HG02759 (cell line): ENCODE data around the gene TMEM175.

ENCODE experiments used
- ATAC-seq: cut with Tn5 transposase; IDR thresholded peaks from one replicate; pipeline ENCODE4 v1.9.1; 2021; ENCODE audit warnings: mild to moderate bottlenecking, moderate library complexity; ENCODE audit not compliant: unreplicated experiment

Gene TMEM175

DNA sequence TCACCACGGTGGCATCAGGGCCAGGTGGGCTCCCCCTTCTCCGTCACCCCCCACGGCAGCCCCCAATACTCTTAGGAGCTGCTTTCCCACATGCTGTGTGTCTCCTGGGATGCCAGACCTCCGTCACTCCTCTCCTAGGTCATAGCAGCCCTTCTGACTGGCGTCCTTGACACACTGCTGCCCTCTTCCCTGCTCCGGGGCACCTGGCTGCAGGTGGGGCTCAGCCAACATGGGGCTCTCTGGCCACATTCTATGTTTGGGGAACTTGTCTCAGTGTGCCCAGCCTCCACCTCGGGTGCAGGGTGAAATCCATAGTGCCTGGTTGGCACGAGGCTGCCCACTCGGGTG lies 13.8 kb downstream of the TMEM175 start:
- ATAC-seq = no peak

DNA sequence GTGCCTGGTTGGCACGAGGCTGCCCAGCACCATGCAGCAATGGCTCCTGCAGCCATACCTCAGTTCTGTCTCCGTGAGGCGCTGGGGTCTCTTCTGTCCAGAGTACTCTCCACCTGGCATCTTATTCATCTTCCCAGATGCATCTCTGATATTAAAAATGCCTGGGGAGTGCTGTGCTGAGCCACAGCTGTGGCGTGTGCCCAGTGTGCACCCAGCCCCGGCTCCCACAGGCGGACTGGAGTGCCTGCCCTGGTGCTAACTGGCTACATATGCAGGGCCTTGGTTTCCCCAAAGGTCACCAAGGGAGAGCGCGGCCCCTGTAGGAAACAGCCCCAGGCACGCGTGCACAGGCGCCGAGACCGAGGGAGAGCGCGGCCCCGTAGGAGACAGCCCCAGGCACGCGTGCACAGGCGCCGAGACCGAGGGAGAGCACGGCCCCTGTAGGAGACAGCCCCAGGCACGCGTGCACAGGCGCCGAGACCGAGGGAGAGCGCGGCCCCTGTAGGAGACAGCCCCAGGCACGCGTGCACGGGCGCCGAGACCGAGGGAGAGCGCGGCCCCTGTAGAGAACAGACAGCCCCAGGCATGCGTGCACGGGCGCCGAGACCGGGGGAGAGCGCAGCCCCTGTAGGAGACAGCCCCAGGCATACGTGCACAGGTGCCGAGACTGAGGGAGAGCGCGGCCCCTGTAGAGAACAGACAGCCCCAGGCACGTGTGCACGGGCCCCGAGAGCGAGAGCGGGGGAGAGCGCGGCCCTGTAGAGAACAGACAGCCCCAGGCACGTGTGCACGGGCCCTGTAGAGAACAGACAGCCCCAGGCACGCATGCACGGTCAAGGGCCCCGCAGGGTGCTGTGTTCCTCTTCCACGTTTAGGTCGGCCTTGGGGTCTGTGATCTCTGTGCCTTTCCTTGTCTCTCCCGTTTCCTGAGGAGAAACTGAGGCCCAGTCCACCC lies 14.5 kb downstream of the TMEM175 start:
- ATAC-seq = no peak

DNA sequence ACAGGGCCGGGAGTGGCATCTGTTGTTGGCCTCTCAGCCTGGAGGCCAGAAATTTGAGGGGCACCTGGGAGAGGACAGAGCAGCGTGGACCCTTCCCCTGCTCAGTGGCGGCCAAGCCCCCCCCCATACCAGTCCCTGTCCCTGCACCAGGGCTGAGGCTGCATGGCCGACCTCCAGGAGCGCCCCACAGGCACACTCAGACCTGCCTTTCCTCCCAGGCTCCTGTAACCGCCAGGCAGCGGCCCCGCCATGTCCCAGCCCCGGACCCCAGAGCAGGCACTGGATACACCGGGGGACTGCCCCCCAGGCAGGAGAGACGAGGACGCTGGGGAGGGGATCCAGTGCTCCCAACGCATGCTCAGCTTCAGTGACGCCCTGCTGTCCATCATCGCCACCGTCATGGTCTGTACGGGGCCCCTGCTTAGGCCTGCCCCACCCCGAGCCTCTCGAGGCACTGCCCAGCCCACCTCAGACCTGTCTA lies 15.3 kb downstream of the TMEM175 start:
- no peak for ATAC-seq

DNA sequence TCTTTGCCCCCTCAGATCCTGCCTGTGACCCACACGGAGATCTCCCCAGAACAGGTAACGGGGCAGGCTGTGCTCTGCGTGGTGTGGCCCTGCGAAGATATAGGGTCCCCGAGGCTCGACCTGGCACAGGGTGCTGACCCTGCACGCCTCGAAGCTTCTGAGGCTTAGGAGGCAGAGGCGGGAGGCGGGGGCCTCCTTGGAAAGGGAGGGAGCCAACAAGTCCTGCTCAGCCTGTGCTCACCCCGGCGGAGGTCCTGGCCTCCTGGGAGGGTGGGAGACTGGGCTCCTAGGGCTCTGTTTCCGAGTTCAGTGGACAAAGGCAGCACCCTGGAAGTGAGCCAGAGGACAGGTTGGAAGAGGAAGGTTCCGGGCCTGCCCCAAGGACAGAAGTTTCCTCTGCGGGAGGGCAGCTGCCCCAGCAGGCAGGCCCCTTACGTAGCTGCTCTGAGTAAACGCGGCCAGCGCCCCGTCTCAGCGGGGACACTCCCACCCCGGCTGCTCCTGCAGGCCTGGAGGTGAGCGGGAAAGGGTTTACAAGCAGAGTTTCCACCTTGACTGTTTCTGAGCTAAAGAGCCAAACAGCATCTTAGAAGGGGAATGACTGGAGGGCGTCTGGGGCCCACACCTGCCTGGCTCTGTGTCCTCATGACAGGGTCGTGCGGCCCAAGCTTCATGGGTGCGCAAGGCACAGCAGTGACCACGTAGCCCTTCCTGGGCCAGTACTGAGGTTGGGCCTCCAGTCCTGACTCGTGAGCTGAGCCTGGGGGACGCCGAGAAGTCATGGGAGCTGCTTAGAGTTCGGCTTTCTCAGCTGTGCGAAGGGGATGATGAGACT lies 16.1 kb downstream of the TMEM175 start:
- ATAC-seq = no peak

DNA sequence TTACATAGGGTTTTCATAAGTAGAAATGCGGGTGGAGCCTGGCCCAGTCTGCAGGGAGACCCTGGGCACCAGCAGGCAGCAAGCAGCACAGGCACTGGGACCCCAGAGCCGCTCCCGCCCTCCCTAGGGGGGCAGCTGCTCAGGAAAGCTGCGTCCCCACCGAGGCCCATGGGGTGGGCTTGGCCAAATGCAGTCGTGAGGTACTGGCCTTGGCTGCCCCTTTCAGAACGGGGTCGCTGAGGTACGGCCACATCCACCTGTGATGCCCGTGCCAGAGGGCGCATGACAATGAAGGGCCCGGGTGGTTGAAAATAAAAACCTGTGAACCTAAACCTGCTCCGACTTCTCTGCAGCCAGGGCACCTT lies 16.7 kb downstream of the TMEM175 start:
- ATAC-seq = no peak

DNA sequence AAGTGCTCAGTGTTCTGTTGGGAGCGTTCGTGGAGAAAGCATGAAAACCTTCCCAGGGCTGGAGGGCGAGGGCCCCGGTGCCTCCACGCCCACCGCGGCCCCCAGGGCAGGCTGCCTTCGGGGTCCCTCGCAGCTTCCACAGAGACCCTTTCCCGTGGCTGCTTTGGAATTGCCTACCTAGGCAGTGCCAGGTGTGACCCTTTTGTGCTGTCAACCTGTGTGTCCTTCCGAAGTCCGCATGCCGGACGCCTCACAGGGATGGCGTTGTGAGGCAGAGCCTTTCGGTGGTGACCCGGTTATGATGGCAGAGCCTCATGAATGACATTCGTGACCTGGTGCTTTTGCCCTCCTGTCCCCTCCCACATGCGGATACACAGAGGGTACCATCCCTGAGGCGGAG lies 17.4 kb downstream of the TMEM175 start:
- ATAC-seq = no peak

DNA sequence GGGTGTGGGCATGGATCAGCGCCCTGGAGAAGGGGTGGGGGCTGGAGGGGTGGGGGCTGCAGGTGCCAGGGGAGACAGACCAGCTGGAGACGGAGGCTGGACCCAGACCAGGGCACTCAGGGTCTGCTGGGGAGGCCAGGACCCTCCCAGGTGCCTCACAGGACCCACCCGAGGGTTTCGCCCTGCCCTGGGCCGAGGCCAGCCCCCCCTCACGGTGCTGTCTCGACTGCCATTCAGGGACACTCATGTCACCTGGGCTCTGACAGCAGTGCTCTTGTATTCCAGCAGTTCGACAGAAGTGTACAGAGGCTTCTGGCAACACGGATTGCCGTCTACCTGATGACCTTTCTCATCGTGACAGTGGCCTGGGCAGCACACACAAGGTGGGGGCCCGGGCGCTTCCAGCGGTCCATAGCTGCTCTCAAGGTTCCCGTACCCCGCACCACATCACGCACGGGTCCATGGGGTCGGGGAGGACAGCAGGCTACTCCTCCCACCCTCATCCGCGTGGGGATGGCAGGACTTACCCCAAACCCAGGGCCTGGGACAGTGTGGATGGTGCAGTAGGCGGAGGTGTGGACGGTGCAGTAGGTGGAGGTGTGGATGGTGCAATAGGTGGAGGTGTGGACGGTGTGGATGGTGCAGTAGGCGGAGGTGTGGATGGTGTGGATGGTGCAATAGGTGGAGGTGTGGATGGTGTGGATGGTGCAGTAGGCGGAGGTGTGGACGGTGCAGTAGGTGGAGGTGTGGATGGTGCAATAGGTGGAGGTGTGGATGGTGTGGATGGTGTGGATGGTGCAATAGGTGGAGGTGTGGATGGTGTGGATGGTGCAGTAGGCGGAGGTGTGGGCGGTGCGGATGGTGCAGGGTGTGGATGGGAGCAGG lies 18.1 kb downstream of the TMEM175 start:
- no peak for ATAC-seq

DNA sequence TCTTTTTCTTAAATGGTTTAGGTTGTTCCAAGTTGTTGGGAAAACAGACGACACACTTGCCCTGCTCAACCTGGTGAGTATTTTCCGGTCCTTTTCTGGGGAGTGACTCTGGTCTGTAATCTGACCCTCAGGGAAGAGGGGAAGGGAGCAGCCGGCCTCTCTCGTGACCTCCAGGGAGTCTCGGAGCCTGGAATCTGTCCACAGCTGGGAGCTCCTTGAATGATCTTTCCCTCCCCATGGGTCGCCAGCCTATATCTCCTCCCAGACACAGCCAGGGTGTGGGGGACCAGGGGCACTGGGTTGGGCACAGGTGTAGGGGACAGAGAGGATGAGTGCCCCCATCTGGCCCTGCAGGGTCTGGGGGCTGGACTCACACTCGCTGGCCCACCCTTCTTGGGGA lies 18.9 kb downstream of the TMEM175 start:
- ATAC-seq = no peak

DNA sequence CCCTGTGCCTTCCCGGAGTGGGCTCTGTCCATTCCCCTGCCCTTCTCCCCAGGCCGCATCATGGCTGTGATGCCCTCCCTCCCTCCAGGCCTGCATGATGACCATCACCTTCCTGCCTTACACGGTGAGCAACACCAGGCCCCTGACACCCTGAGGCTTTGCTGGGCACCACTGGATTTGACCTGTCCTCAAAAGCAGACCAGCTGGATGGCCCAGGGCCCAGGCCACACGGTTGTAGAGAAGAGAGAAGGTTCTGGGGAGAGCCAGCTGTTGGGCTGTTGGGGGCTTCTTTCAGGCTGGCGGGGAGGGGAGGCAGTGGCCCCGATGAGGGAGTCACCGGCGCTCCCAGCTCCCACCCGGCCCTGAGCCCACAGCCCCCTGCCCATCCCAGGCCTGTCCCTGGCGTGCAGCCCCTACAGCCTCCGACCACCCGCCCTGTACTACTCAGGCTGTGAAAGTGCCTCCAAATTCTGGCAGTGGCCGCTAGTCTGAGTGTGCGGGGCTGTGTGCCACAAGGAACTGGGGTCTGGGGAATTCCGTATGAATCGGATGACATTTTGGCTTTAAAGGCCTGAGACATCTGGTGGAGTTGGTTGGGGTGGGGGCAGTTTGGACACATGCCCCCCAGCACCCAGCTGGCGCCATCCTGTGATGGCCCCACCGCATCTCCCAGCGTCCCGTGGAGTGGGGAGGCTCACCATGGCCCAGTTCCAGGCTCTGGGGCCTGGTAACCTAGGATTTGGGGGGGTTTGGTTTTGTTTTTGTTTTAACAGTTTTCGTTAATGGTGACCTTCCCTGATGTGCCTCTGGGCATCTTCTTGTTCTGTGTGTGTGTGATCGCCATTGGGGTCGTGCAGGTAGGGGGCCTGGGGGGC lies 19.6 kb downstream of the TMEM175 start:
- no peak for ATAC-seq

DNA sequence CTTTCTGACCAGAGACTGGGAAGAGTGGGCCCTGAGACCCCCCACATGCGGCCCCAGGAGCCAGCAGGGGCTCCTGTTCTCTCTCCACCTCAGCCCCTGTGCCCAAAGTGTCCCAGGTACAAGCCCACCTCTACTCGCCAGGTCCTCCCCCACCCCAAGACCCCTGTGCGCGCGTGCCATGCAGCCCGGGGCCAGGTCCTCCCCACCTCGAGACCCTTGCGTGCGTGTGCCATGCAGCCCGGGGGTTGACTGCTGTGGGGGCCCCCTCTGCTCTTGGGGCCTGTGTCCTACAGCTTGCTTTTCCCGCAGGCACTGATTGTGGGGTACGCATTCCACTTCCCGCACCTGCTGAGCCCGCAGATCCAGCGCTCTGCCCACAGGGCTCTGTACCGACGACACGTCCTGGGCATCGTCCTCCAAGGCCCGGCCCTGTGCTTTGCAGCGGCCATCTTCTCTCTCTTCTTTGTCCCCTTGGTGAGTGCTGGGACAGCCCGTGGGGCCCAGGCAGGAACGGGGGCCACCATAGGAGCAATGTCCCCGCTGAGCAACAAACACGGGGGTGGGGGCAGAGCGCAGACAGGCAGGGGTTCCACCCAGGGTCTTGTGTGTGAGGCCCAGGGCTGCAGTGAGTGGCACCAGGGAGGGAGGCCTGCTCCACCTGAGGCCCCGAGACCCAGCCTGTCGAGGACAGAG lies 20.8 kb downstream of the TMEM175 start:
- no peak for ATAC-seq

DNA sequence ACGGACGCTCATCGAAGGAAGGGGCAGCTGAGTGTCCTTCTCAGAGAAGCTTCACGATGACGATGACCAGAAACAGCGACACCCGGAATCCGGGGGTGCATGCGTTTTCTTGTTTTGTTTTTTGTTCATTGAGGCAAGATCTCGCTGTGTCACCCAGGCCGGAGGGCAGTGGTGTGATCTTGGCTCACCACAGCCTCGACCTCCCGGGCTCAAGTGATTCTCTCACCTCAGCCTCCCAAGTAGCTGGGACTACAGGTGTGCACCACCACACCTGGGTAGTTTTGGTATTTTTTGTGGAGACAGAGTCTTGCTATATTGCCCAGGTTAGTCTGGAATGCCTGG lies 21.3 kb downstream of the TMEM175 start:
- ATAC-seq = no peak

DNA sequence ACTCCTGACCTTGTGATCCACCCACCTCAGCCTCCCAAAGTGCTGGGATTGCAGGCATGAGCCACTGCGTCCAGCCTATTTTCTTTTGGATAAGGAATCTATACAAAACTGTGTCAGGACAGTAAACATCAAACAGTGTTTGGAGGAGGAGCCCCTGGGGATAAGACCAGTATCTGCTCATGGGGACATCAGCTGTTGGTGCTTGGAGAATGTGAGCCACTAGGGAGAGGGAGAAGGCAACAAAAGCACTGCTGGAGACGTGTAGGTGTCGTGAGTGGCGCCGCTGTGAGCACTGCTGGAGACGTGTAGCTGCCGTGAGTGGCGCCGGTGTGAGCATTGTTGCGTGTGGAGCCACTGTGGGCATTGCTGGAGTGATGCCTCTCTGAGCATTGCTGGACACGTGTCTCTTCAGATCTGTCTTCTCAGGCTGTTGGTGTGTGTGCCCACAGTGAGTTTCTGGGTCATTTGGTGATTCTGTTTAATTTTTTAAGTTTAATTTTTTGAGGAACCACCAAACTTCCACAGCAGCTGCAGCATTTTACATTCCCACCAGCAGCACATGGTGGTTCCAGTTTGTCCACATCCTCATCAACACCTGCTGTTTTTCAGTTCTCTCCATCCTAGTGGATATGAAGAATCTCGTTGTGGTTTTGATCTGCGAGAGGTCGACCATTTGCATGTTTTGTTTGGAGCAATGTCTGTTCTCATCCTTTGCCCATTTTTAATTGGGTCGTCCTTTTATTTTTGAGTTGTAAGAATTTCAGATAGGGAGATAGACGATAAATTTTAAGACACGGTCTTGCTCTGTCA lies 22.2 kb downstream of the TMEM175 start:
- no peak for ATAC-seq

DNA sequence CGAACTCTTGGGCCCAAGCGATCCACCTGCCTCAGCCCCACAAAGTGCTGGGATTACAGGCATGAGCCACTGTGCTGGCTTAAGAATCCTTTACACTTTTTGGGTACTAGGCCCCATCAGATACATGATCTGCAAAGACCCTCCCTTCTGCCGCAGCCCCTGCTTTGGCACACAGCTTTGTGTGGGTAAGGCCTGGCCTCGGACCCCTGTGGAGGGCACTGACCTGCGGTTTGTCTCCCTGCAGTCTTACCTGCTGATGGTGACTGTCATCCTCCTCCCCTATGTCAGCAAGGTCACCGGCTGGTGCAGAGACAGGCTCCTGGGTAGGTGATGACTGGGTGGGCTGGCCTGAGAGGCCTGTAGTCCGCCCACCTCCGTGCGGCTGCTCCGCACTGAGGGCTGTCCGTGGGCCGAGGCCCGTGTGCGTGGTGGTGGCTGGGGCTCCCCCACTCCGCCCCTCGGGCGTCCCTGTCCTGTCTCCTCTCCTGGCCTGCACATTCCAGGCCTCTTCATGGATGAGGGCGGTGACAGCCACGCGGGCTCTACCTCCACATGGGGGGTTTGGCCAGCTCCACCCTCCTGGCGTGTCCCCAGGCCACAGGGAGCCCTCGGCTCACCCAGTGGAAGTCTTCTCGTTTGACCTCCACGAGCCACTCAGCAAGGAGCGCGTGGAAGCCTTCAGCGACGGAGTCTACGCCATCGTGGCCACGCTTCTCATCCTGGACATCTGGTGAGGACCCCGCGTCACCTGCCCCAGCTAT lies 23.1 kb downstream of the TMEM175 start:
- ATAC-seq = no peak

DNA sequence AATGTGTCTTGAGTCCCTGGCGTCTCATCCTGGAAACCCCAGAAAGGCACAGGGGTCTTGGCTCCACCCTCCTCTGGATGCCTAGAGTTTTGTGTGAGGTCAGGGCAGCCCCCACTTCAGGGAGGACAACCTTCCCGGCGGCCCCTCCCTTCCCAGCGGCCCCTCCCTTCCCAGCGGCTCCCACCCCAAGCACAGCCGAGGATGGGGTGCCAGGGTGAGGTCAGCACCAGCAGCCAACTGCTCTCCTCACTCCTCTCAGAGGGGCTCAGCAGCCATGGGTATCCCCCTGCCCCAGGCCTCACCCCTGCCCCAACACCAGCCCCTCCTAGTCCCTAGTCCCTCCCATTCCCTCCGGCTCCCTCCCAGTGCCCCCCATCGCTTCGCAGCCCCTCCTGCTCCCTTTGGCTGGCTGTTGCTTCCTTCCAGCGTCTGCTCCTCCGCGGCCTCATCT lies 23.7 kb downstream of the TMEM175 start:
- ATAC-seq = no peak

DNA sequence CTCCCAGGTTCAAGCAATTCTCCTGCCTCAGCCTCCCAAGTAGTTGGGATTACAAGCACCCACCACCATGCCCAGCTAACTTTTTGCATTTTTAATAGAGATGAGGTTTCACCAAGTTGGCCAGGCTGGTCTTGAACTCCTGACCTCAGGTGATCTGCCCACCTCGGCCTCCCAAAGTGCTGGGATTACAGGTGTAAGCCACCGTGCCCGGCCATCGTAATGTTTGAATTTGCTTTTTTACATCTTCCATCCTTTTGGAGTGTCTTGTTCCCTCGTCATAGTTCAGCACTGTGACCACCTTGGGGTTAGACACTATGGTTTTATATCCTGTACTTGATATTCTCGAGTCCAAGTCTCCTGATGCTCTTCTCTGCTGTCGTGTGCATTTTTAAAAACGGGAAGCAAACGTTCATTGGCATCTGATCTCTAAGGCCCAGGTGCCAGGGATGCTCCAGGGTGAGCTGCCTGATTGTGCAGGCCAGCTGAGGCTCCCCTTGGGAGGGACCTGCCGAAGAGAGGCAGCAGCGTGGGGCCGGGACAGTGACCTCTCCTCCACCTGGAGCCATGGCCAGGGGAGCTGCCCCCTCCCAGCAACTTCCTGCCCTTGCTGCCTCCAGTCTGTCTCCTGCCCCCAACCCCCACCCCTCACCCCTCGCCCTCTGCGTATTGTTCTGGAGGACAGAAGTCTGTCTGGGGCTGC lies 24.4 kb downstream of the TMEM175 start:
- ATAC-seq = no peak

DNA sequence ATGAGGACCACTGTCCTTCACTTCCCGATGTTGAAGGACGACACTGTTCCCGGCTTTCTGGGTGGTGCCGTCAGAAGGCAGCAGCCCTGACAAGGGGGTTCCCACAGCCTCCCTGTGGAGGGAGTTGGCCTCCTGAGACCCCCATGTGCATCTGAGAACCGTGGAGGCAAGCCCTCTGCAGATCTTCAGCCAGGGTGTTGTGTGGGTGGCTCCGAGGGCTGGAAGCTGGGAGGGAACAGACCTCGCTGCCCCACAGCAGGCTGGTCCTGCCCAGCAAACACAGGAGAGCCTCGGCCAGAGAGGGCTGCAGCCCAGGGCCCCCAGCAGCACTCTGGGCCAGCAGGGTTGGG lies 24.9 kb downstream of the TMEM175 start:
- ATAC-seq = no peak

DNA sequence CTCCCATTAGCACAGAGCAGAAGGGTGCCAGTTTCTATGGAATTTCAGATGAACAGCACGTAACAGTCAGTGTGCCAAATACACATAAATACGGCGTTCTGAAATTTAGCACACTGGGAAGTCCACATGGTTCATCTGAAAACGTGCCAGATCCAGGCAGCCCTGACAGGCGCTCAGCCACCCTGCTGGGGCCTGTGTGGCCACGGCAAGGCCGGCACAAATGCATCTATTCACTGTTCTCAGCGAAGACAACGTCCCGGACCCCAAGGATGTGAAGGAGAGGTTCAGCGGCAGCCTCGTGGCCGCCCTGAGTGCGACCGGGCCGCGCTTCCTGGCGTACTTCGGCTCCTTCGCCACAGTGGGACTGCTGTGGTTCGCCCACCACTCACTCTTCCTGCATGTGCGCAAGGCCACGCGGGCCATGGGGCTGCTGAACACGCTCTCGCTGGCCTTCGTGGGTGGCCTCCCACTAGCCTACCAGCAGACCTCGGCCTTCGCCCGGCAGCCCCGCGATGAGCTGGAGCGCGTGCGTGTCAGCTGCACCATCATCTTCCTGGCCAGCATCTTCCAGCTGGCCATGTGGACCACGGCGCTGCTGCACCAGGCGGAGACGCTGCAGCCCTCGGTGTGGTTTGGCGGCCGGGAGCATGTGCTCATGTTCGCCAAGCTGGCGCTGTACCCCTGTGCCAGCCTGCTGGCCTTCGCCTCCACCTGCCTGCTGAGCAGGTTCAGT lies 25.5 kb downstream of the TMEM175 start:
- ATAC-seq = no peak
